AG04449 (cell line): ENCODE measurements around the gene PFKFB3.

Experiments used
- CTCF ChIA-PET: fragments of 350-600 bp; formaldehyde crosslinking; extraction: SDS; loops from one replicate; lab custom pipeline; 2021; ENCODE audit warnings: antibody characterized with exemption; lab: Yijun Ruan, JAX
- POLR2A ChIA-PET: fragments of 400-600, 350-600 bp; formaldehyde crosslinking; extraction: SDS; loops from one replicate; lab custom pipeline; 2020; ENCODE audit warnings: antibody characterized with exemption, inconsistent platforms; lab: Yijun Ruan, JAX
- DNase-seq: peaks from one replicate; pipeline ENCODE4 v3.0.0-alpha.2; 2010; ENCODE audit warnings: low read depth, low spot score
- H3K4me3 ChIP-seq: 2 replicates; pipeline ENCODE4 v1.5.1; 2011; ENCODE audit warnings: low read depth, mild to moderate bottlenecking, control low read depth, low read length
- TF ChIP-seq, protein P1 (sequence below): IDR thresholded peaks from one replicate; pipeline ENCODE4 v1.5.1; 2011; ENCODE audit warnings: mild to moderate bottlenecking, moderate library complexity, low read length, control low read depth, inconsistent platforms; ENCODE audit not compliant: insufficient read depth; ENCODE audit errors: missing control alignments

The PFKFB3 gene

DNA sequence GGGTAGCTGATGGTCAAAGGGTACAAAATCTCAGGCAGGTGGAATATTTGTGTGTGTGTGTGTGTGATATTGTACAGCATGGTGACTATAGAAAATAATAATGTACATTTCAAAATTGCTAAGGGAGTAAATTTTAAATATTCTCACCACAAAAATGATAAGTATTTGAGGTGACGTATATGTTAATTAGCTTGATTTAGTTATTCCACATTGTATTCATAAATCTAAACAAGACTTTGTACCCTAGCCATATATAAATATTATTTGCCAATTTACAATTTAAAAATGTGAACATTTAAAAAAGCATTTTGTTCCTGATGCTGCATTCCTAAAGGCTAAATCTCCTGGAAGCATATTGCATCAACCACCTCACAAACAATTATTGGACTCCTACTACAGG is 47.0 kb downstream of the PFKFB3 start:
- TF ChIP-seq, protein P1, sequence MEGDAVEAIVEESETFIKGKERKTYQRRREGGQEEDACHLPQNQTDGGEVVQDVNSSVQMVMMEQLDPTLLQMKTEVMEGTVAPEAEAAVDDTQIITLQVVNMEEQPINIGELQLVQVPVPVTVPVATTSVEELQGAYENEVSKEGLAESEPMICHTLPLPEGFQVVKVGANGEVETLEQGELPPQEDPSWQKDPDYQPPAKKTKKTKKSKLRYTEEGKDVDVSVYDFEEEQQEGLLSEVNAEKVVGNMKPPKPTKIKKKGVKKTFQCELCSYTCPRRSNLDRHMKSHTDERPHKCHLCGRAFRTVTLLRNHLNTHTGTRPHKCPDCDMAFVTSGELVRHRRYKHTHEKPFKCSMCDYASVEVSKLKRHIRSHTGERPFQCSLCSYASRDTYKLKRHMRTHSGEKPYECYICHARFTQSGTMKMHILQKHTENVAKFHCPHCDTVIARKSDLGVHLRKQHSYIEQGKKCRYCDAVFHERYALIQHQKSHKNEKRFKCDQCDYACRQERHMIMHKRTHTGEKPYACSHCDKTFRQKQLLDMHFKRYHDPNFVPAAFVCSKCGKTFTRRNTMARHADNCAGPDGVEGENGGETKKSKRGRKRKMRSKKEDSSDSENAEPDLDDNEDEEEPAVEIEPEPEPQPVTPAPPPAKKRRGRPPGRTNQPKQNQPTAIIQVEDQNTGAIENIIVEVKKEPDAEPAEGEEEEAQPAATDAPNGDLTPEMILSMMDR = no peak
- H3K4me3 ChIP-seq = no peak overlapping the region
- ChIA-PET POLR2A (no interaction called here), CTCF (no interaction called here)
- no peak for DNase-seq

DNA sequence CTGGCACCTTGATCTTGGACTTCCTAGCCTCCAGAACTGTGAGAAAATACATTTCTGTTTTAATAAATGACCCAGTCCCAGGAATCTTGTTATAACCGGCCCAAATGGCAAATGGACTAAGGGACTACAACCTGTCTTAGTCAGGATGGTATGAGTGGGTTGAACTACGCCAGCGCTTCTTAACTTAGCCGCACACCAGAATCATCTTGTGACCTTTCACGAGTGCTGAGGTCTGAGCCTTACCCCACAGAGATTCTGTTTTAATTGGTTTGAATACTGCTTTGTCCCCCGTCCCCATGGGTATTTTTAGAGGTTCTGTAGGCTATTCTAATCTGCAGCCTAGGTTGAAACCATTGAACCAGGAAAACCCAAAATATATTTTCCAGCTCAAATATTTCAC is 48.0 kb downstream of the PFKFB3 start:
- TF ChIP-seq, protein P1 = no peak
- no peak for DNase-seq
- POLR2A ChIA-PET = interaction anchor here (1.0 kb wide), 1 partner anchor 25 kb away, joined by 3 read pairs; no protein-coding TSS in a partner anchor
- no peak overlapping the region for H3K4me3 ChIP-seq
- CTCF ChIA-PET = no interaction called here

DNA sequence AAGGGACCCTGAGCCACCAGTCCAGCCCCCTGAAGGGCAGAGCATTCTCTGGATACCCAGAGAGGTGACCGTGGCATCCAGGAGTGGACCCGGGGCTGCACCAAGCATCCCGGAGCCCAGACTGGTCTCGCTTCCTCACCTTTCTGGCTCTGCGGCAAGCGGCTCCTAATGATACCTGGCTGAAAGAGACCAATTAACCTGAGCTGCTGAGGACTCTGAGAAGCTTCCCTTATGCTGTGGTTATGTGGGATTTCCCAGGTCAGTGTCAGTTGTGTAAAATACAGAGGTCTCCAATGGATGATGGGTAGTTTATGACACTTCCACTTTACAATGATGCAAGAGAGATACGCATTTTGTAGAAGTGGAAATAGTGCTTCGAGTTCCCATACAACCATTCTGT is 51.5 kb downstream of the PFKFB3 start:
- TF ChIP-seq, protein P1 = no peak
- no peak overlapping the region for H3K4me3 ChIP-seq
- no peak for DNase-seq
- ChIA-PET POLR2A (no interaction called here), CTCF (no interaction called here)

DNA sequence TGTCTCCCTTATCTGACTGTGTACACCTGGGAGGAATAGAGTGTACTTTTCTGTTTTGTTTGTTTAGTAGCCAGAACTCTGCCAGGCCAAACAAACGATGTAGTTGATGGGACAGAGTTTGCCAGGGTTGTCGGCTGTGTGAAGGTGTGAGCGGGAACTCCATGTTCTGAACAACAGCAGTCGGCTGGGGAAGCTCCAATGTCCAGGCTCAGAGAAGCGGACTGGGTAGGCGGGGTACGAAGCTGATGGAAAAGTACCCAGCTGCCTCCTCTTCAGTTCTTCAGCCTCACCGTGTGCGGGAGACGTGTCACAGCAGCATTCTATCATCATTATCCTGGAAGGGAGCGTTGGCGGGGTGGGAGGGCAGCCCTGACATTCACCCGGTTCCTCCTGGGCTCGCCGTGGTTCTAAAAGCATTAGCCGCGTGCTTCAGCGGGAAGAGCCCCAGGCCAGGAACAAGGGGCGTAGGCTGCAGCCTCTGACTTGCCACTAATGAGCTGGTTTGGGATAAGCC is 52.9 kb downstream of the PFKFB3 start:
- POLR2A ChIA-PET = no interaction called here
- H3K4me3 ChIP-seq = no peak overlapping the region
- CTCF ChIA-PET = no interaction called here
- DNase-seq = no peak
- TF ChIP-seq, protein P1 = no peak

DNA sequence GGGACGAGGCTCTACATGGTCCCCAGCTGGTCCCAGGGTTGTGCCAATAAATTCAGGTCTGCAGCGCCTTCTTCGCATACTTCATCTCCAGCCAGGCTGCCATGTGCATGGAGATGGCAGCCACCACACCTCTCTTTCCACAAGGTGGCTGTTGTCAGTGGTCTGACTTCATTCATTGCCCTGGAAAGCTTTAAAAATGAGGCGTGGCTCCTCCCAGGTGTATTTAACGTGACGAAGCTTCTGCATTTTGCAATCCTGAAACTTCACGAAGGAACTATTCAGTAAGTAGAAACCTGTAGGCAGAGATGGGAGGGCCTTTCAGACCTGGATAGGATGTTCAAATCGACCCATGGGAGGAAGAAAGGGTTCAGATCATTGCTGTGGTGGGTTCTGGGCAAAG is 53.7 kb downstream of the PFKFB3 start:
- TF ChIP-seq, protein P1 = no peak
- POLR2A ChIA-PET = no interaction called here
- CTCF ChIA-PET = no interaction called here
- DNase-seq = no peak
- no peak overlapping the region for H3K4me3 ChIP-seq

DNA sequence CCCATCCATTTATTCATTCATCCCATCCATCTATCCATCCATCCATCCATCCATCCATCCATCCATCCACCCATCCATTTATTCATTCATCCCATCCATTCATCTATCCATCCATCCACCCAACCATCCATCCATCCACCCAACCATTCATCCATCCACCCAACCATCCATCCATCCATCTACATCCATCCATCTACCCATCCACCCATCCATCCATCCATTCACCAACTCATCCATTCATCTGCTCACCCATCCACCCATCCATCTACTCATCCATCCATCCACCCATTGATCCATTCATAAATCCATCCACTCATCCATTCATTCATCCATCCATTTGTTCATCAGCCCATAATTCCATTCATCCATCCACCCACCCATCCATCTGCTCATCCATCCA is 56.4 kb downstream of the PFKFB3 start:
- ChIA-PET CTCF (no interaction called here), POLR2A (no interaction called here)
- DNase-seq = no peak
- TF ChIP-seq, protein P1 = no peak
- no peak overlapping the region for H3K4me3 ChIP-seq
